Panc1 (cell line): ENCODE data around the gene ARMC8.

Source experiments
- POLR2AphosphoS5 ChIP-seq: IDR thresholded peaks from 2 replicates; pipeline ENCODE4 v1.6.1; 2012; ENCODE audit warnings: mild to moderate bottlenecking, low read depth, low read length, moderate library complexity
- REST ChIP-seq, 2 experiments: IDR thresholded peaks; 2 replicates each; pipeline ENCODE4 v1.6.1; 2011 to 2012; ENCODE audit warnings: low read depth in 2 of 2, control low read depth in 1 of 2, low read length in 1 of 2, mild to moderate bottlenecking in 1 of 2, moderate library complexity in 1 of 2; ENCODE audit not compliant: insufficient read depth in 1 of 2
- SIN3A ChIP-seq: IDR thresholded peaks from 2 replicates; pipeline ENCODE4 v1.6.1; 2012; ENCODE audit warnings: low read depth, mild to moderate bottlenecking, low read length, moderate library complexity, borderline replicate concordance; ENCODE audit not compliant: insufficient read depth
- TCF7L2 ChIP-seq: IDR thresholded peaks from 2 replicates; pipeline ENCODE4 v1.6.1; 2011; ENCODE audit warnings: mild to moderate bottlenecking, low read depth, low read length, inconsistent platforms
- TF ChIP-seq, protein P1 (sequence below): fragments of 450-650 bp; IDR thresholded peaks from 2 replicates; pipeline ENCODE4 v1.5.1; 2017; ENCODE audit warnings: mild to moderate bottlenecking

DNA sequence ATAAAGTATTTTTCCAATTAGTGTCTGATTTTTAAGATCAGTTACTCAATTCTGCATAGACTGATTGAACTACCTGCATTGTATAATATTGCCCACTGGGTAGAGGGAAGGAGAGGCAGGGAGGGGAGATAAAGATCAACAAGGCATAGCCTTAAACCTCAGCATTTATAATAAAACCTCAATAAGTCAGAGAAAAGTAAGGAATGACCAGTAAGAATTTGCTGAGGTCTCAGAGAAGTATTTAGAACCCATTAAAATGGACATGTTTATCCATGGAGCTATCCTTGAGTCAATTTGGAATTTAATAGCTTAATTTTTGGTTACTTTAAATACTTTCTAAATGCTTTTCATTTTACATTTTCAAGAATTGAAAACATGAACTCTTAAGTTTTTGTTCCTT is 62.5 kb downstream of the ARMC8 start:
- TF ChIP-seq, protein P1, sequence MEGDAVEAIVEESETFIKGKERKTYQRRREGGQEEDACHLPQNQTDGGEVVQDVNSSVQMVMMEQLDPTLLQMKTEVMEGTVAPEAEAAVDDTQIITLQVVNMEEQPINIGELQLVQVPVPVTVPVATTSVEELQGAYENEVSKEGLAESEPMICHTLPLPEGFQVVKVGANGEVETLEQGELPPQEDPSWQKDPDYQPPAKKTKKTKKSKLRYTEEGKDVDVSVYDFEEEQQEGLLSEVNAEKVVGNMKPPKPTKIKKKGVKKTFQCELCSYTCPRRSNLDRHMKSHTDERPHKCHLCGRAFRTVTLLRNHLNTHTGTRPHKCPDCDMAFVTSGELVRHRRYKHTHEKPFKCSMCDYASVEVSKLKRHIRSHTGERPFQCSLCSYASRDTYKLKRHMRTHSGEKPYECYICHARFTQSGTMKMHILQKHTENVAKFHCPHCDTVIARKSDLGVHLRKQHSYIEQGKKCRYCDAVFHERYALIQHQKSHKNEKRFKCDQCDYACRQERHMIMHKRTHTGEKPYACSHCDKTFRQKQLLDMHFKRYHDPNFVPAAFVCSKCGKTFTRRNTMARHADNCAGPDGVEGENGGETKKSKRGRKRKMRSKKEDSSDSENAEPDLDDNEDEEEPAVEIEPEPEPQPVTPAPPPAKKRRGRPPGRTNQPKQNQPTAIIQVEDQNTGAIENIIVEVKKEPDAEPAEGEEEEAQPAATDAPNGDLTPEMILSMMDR: no peak
- TF ChIP-seq POLR2AphosphoS5 (no peak), REST (IDR thresholded peaks at IDR 0.05; ENCODE audit: insufficient read depth in 1 of 2, low read depth in 2 of 2, low read length in 1 of 2) (no peak), TCF7L2 (no peak), SIN3A (no peak)
